GM21737 (cell line): ENCODE data around the gene EVI2A.
"Not testable (repeated sequence)": the region's sequence is repeated elsewhere in the genome, so short reads cannot be mapped to it uniquely, and the experiment has no call there.

Experiments used
- ATAC-seq: cut with Tn5 transposase; IDR thresholded peaks from one replicate; pipeline ENCODE4 v1.9.1; 2021; ENCODE audit warnings: mild to moderate bottlenecking, moderate library complexity; ENCODE audit not compliant: unreplicated experiment

The EVI2A gene, protein sequence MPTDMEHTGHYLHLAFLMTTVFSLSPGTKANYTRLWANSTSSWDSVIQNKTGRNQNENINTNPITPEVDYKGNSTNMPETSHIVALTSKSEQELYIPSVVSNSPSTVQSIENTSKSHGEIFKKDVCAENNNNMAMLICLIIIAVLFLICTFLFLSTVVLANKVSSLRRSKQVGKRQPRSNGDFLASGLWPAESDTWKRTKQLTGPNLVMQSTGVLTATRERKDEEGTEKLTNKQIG

DNA sequence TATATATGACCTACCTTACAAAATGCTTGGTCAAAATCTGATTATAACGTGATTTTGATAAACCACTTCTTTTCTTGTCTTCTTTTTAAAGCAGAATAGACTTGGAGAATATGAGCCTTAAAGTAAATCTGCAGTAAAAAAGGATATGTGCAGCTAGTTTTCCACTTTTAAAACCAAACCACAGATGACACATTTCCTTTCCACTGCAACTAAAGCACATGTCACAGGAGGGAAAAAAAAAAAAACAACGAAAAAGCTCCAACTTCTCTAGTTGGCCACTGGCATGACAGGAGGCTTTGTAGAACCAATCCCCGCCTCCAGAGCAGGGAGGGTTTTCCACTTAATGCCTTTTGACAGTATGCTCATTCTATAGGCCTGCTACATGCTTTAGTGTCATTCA lies at the start of gene EVI2A:
TSS of gene EVI2A (minus strand) at position 142 of the 400 bp plus-strand sequence. CDS start 2,609 bp downstream, outside the sequence.
- ATAC-seq = no peak

DNA sequence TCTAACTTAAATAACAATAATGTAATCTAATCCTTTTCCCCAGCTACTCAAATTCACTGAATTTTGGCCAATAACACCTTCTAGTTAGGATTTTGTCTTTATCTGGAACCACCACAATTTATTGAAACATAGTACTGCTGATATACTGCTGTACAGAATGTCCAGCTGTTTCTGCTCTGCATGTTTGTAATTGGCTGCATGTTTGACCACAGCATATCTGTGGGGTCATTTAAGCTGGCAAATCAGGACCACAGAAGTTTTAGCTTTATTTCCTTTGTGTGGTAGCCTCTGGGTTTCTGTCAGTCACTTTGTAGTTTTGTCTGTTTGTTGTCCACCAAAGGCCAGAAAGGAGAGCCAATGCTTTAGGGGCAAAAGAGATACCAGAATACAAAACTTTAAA lies 47.8 kb upstream of the EVI2A start:
- no peak for ATAC-seq

- ATAC-seq = no peak
These were observed 44.7 kb upstream of the EVI2A start for GRCh38 chr17:31366088-31366487.

DNA sequence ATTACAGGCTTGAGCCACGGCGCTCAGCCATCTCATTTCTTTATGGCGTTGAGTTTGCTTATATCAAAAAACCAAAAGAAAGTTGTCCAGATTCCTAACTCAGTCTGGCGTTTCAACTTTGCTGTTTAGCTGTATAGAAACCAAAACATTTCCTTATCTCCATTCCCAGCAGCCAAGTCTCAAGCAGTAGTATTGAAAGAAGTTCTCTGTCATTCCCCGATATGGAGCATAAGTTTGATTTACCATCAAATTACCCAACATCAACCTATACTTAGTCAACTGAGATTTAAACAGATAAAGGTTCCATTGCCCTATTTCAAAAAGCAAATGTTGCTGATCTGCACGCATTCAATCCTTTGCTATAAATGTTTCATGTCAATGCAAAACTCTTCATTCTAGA lies 42.6 kb upstream of the EVI2A start:
- no peak for ATAC-seq

DNA sequence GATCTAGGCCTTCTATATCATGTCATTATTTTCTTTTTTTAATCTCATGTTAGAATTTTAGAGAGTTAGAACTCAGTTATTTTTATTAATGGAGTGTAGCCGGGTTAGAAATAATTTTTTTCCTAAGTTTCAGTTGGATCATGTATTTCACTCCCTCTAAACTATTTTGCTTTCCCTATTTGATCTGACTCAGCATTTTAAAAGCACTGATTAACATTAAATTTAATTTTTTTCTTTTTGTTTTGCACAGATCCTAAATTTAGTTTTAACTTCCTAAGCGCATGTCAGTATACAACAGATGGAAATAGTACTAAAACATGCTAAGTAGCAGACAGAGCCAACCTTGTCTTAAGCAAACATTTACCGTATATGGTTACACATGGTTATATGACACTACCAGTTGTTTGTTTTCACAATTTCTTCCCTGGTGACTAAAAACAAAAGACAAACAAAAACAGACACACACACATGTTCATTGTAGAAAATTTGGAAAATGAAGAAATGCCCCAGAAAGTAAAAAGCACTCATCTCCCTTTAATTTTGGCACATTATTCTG lies 36.5 kb upstream of the EVI2A start:
- no peak for ATAC-seq

DNA sequence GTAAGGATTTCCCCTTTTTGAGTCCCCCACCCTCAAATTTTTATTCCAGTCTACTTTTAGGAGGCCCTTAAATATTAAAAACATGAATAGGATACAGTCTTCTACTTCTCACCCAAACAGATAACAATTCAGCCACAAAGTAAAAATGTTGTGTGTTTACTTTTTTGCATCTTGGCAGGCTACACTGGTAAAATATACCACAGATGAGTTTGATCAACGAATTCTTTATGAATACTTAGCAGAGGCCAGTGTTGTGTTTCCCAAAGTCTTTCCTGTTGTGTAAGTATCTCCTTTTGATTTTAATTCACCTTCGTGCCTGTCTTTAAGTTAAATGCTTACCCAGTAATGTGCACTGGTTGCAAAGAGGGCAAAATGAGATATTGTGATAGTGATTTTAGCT lies 35.7 kb upstream of the EVI2A start:
- no peak for ATAC-seq

DNA sequence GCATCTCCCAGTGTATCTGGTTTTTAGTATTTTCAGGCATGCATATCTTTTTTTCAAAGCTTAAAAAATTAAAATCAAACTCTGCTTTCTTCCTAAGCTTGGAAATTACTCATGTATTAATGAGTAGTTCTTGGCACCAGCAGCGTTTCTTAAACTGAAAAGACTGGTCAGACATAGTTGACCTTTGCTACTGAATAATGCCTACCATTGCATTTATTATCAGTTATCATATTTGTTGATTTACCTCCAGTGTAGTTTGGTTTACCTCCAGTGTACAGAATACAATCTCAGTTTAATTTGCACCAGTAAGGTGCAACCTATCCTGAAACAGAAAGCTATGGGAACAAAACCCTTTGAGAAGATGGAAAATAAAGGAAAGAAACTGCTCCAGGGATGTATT lies 34.5 kb upstream of the EVI2A start:
- no peak for ATAC-seq

- ATAC-seq = no peak
These were observed 28.0 kb upstream of the EVI2A start for GRCh38 chr17:31349454-31349853.

- not testable (repeated sequence) for ATAC-seq
These were observed 23.8 kb upstream of the EVI2A start for GRCh38 chr17:31345191-31345747.

DNA sequence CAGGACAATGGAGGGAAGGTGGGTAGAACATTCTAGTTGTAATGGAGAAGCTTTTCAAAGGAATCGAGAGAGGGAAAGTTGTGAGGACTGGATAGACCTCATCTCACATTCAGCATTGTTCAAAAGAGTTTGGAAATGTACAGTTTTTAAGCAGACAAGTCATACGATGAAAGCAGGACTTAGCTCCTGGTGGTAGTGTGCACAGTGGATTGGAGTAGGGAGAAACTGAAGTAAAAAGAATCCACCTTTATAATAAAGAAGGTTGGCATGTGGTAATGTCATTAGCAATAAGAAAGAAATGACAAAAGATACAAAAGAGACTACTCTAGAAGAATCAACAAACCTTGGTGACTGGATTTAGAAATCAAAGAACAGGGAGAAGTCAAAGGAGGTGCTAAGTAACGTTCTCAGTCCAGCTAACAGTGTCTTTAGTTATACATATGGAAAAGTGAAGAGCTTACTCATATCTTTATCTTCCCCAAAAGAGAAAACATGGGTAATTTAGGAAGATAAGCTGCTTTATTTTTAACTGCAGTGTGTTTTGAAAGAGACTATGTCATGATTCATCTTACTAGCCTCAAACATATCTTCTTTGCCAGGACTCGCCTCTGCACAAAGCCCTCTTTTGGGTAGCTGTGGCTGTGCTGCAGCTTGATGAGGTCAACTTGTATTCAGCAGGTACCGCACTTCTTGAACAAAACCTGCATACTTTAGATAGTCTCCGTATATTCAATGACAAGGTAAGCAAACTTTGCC lies 18.7 kb upstream of the EVI2A start:
- ATAC-seq = no peak

DNA sequence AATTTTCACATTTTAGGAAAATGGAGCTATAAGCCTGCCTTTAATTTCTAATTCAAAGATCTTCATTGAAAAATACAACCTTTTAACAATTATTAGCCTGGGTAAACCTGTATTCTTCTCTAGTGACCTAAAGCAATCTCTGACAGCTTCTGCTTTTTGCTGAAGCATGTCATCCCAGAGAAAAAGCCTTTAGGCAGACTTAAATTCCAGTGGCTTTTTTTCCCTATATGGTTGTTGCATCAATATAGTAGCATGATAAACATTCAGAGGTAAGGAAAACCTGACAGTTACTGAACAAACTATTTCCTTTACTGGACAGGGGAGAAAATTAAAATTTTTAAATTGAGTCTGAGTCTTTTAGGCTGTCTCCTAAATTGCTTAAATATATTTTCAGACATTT lies 7.8 kb upstream of the EVI2A start:
- no peak for ATAC-seq

DNA sequence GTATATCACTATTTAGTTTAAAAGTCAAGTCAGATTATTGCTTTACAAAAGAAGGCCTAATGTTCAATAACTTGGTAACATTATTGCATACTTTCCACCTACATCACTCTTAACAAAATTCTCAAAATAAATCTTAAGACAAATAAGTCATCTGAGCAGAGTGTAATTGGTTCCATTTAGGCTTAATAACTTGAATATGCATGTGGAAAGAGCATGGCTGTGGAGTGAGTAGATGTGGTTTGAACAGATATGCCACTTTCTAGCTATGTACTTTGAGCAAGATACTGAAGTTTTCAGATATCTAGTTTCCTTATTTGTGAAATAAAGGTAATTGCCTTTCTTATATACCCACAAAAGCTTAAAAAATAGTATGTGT lies 6.7 kb upstream of the EVI2A start:
- no peak for ATAC-seq

DNA sequence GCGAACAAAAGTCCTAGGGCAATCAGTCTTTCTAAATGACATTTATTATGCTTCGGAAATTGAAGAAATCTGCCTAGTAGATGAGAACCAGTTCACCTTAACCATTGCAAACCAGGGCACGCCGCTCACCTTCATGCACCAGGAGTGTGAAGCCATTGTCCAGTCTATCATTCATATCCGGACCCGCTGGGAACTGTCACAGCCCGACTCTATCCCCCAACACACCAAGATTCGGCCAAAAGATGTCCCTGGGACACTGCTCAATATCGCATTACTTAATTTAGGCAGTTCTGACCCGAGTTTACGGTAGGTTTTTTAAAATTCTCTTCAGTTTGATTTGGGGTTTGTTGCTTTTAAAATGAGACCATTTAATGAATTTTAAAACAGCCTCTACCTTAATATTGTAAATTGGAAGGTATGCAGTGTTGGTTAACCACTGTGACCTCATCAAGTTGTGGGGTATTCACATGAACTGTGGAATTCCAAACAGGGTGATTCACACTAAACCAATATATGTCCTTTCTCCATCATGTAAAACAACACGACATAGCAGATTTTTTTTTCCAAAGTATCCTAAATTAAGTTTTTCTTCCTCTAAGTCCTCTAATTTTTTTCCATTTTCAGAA lies 6.2 kb upstream of the EVI2A start:
- ATAC-seq = no peak

DNA sequence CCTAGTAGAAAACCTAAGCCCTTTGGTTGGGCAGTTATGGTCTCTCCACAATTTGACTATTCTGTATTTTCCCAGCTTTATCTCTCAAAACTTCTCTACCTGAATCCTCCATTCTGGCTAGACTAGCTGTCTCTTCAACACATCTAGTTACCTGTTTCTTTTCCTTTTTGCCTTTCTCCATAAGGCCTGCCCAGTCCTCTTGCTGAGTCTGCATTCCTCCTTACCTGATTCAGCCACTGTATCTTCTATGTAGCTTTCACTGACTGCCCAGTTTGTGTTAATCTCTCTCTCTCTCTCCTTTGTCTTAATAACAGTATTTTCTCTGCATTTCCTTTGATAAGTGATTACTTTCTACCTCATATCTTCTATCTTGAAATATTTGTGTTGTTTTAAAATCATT lies 2.1 kb upstream of the EVI2A start:
- ATAC-seq = no peak

DNA sequence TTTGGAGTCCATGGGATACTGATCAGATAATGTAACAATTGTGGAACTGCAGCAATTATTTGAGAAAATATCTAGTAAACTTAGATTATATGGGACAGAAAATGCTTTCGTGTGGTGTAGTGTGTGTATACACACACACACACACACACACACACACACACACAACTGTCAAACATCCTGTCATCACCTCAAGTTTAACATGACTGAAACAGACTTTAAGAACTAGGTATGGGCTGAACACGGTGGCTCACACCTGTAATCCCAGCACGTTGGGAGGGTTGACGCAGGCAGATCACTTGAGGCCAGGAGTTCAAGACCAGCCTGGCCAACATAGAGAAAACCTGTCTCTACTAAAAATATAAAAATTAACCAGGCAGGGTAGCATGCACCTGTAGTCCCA lies 544 bp upstream of the EVI2A start:
- ATAC-seq = no peak

DNA sequence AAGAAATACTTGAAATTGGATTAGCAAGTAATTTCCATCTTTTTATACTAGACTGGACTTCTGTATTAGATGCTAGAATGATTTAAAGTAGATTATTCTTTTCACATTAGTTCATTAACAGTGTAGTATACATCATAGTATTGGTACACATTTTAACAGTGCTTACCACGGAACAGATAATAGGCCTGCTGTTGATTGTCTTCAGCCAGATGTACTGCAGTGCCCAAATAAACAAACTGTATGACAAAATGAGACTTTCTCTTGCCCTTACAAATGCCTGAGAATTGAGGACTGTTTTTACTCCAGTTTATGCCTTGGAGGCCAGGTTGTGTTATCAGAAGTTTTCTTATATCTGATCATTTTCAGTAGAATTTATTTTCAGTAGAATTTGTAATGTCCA lies 631 bp downstream of the EVI2A start:
- no peak for ATAC-seq

DNA sequence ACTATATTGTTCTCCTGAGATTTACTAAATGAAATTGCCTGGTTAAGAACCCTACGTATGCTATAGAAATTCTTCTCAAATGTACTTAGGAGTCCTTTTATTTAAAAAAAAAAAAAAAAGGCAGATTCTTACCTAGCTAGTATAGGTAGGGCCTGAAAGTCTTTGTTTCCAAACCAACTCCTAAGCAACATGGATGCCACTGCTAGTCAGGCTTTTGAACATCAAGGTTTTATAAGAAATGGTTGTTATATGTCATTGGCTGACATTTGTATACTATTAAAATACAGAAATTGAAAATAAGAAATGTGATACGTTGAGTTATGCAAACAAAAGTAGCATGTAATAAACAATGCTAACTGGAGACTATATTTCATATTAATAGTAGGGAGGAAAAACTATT lies 1.2 kb downstream of the EVI2A start:
- ATAC-seq = no peak

GRCh38 chr17:31318851-31319661 lies 2.4 kb downstream of the EVI2A start:
- no peak for ATAC-seq

- peak; percentile 28 for ATAC-seq
These were observed 3.1 kb downstream of the EVI2A start for GRCh38 chr17:31318298-31318801.

DNA sequence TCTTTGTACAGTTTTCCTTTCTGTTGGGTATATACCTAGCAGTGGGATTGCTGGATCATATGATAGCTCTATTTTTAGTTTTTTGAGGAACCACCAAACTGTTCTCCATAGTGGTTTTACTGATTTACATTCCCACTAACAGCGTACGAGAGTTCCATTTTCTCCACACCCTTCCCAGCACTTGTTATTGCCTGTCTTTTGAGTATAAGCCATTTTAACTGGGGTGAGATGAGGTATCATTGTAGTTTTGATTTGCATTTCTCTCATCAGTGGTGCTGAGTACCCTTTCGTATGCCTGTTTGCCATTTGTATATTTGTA lies 6.7 kb downstream of the EVI2A start:
- no peak for ATAC-seq
